Renal pelvis (tissue), 4 donors: ENCODE results near the gene DDX46. TPM values are rescaled to one million over a fixed set of nuclear protein-coding genes. Genes with fewer than 3 reads are reported as not detected.
"Not testable (repeated sequence)": the region's sequence is repeated elsewhere in the genome, so short reads cannot be mapped to it uniquely, and the experiment has no call there.

ENCODE experiments used
- DNase-seq: peaks from one replicate; pipeline ENCODE4 v3.0.0-alpha.2; 2013
- polyA plus RNA-seq, 3 donors: library from polyadenylated mRNA; unstranded; fragments of 120-200 nt; gene quantifications; one replicate each; pipeline ENCODE4 v1.2.1, GENCODE V29; 2013; ENCODE audit not compliant: insufficient read length in 3 of 3

DDX46 gene
- polyA plus RNA-seq, 3 donors = 73.8 to 101 (median 84.7) TPM

GRCh38 chr5:134838361-134838760 is 79.8 kb downstream of the DDX46 start:
- not testable (repeated sequence) for DNase-seq

GRCh38 chr5:134840811-134841210 is 82.2 kb downstream of the DDX46 start:
- DNase-seq = no peak

GRCh38 chr5:134844252-134844651 is 85.7 kb downstream of the DDX46 start:
- DNase-seq = no peak

GRCh38 chr5:134845335-134845851 is 86.8 kb downstream of the DDX46 start:
- DNase-seq = no peak

- DNase-seq = peak; percentile 94
Measured at GRCh38 chr5:134845852-134846640, 87.5 kb downstream of the DDX46 start, which contains the start of gene C5orf24. Gene C5orf24, plus strand, starts transcription at chr5:134845968. Its CDS starts 8,933 bp downstream, at chr5:134854901.

GRCh38 chr5:134846641-134846960 is 88.0 kb downstream of the DDX46 start:
- no peak for DNase-seq

- DNase-seq = not testable (repeated sequence)
Measured at GRCh38 chr5:134849434-134849933, 90.9 kb downstream of the DDX46 start.

GRCh38 chr5:134851307-134851923 is 92.8 kb downstream of the DDX46 start:
- DNase-seq = no peak

- not testable (repeated sequence) for DNase-seq
Measured at GRCh38 chr5:134856465-134856864, 97.9 kb downstream of the DDX46 start.

GRCh38 chr5:134857401-134857800 is 98.8 kb downstream of the DDX46 start:
- DNase-seq = no peak

- no peak for DNase-seq
Measured at GRCh38 chr5:134864707-134865106, 106.1 kb downstream of the DDX46 start.

- DNase-seq = no peak
Measured at GRCh38 chr5:134873494-134873893, 114.9 kb downstream of the DDX46 start.

GRCh38 chr5:134873987-134874830 is 115.6 kb downstream of the DDX46 start, which contains the start of gene TXNDC15:
Gene TXNDC15, plus strand, starts transcription at chr5:134874371. Its CDS starts 57 bp downstream, at chr5:134874428.
- peak; percentile 86 for DNase-seq

- peak; percentile 41 for DNase-seq
Measured at GRCh38 chr5:134874831-134875655, 116.5 kb downstream of the DDX46 start.

- DNase-seq = no peak
Measured at GRCh38 chr5:134877159-134877558, 118.6 kb downstream of the DDX46 start.

- no peak for DNase-seq
Measured at GRCh38 chr5:134878403-134878802, 119.8 kb downstream of the DDX46 start.

- DNase-seq = no peak
Measured at GRCh38 chr5:134879456-134879855, 120.9 kb downstream of the DDX46 start.
